Large intestine (tissue), 3 donors: Measurements from ENCODE around the gene CYTH4. TPM values are rescaled to one million over a fixed set of nuclear protein-coding genes. Genes with fewer than 3 reads are reported as not detected.

Experiments used
- DNase-seq, 2 donors: peaks; one replicate each; pipeline versions ENCODE4 v3.0.0 to v3.0.0-alpha.2; 2013
- H3K27ac ChIP-seq: one replicate; pipeline ENCODE4 v1.5.1; 2013; ENCODE audit warnings: low read length
- H3K27me3 ChIP-seq: 2 replicates; pipeline ENCODE4 v1.6.1; 2013; ENCODE audit warnings: low read length; ENCODE audit not compliant: control insufficient read depth, insufficient read depth
- H3K36me3 ChIP-seq: 2 replicates; pipeline ENCODE4 v1.6.1; 2013; ENCODE audit warnings: low read length; ENCODE audit not compliant: control insufficient read depth, insufficient read depth
- H3K4me1 ChIP-seq: one replicate; pipeline ENCODE4 v1.6.1; 2013; ENCODE audit warnings: low read length; ENCODE audit not compliant: control insufficient read depth, insufficient read depth
- H3K4me3 ChIP-seq: one replicate; pipeline ENCODE4 v1.5.1; 2013; ENCODE audit warnings: low read length
- H3K9me3 ChIP-seq: one replicate; pipeline ENCODE4 v1.6.1; 2013; ENCODE audit warnings: mild to moderate bottlenecking, low read depth, low read length, moderate library complexity; ENCODE audit not compliant: control insufficient read depth
- WGBS: methylation state at CpG from one replicate; pipeline ENCODE4 v1.1.5; 2013; ENCODE audit warnings: low lambda C conversion rate; ENCODE audit not compliant: insufficient coverage; 5-methylcytosine and 5-hydroxymethylcytosine counted together
- polyA plus RNA-seq: library from polyadenylated mRNA; unstranded; fragments of 120-200 nt; gene quantifications from one replicate; pipeline ENCODE4 v1.2.1, GENCODE V29; 2013

The CYTH4 gene
- polyA plus RNA-seq, 1 donor = 4.3 TPM

GRCh38 chr22:37302674-37303555 lies 20.6 kb downstream of the CYTH4 start:
- Histone ChIP-seq H3K36me3 (no peaks in the 10 kb centered on the region), H3K4me1 (peaks cover 7% of the 10 kb centered on the region), H3K9me3 (peaks cover 2% of the 10 kb centered on the region), H3K4me3 (no peak overlapping the region), H3K27ac (no peak overlapping the region), H3K27me3 (peaks cover 3% of the 10 kb centered on the region)
- no CpG with 5 or more reads among the region's 31 CpGs for WGBS
- no peak for DNase-seq

DNA sequence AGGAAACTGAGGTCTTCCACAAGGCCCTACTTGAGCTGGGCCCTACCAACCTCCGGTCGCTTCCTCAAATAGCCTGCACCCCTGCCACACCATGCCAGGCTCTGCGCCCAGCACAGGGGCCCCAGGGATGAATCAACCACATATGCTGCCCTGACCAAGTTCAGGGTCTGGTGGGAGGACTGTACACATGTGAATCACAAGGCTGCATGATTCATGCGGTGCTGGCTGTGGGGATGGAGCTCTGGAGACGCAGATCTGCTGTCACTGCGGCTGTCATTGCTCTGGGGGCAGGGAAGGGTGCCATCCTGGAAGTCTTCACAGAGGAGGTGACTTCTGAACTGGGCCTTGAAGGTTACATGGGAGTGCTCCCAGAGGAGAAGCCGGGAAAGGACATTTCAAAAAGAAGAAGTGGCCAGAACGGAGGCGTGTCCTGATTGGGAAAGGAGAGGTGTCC lies 21.5 kb downstream of the CYTH4 start:
- H3K27ac ChIP-seq = no peak overlapping the region
- 100% methylated on average over 1 of the region's 9 CpGs for WGBS
- no peak for DNase-seq
- H3K27me3 ChIP-seq = peaks cover 3% of the 10 kb centered on the region
- H3K4me3 ChIP-seq = no peak overlapping the region
- H3K4me1 ChIP-seq = peaks cover 9% of the 10 kb centered on the region
- no peaks in the 10 kb centered on the region for H3K36me3 ChIP-seq
- peaks cover 2% of the 10 kb centered on the region for H3K9me3 ChIP-seq

DNA sequence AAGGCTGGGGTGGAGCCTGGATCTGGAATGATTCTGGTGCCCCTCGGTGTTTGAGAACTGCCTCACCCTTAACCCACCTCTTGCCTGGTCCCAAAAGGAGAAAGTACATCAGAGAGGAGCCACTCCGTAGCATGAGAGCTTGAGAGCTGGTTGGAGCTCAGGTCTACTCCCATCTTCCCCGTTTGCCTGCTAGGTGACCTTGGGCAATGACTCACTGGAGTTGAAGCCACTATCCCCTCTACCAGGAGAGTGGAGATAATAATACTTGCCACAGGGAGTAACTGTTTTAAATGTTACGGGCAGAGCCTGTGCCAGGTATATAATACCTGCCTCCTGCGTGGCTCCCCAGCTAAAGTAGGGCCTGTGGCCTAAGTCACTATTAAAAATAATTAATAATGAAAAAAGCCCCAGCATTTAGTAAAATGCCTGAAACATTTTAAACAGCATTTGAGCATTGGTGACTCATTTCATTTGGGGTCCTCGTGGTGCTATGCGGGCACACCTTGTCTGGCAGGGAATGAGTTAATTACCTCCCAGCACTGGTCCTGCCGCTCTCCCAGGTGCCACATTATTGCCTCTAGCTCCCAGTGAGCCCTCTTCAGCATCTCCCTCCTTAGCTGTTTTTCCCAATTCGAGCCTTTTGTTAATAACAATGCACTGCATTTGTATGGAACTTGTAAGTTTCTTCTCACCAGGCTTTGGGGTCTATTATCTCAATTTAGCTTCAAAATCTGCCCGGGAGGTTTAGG lies 22.5 kb downstream of the CYTH4 start:
- peaks cover 3% of the 10 kb centered on the region for H3K27me3 ChIP-seq
- H3K9me3 ChIP-seq = peaks cover 2% of the 10 kb centered on the region
- no peaks in the 10 kb centered on the region for H3K36me3 ChIP-seq
- H3K4me1 ChIP-seq = peaks cover 9% of the 10 kb centered on the region
- DNase-seq = no peak
- no CpG with 5 or more reads among the region's 10 CpGs for WGBS
- H3K27ac ChIP-seq = no peak overlapping the region
- H3K4me3 ChIP-seq = no peak overlapping the region

GRCh38 chr22:37305887-37306286 lies 23.6 kb downstream of the CYTH4 start:
- peaks cover 9% of the 10 kb centered on the region for H3K4me1 ChIP-seq
- peaks cover 3% of the 10 kb centered on the region for H3K27me3 ChIP-seq
- no peak overlapping the region for H3K4me3 ChIP-seq
- H3K36me3 ChIP-seq = no peaks in the 10 kb centered on the region
- peaks cover 2% of the 10 kb centered on the region for H3K9me3 ChIP-seq
- WGBS = no CpG with 5 or more reads among the region's 2 CpGs
- no peak for DNase-seq
- H3K27ac ChIP-seq = peak overlapping the region; percentile 40

GRCh38 chr22:37306494-37306829 lies 24.2 kb downstream of the CYTH4 start:
- Histone ChIP-seq H3K4me1 (peaks cover 9% of the 10 kb centered on the region), H3K36me3 (no peaks in the 10 kb centered on the region), H3K27ac (peak overlapping the region; percentile 40), H3K9me3 (peaks cover 2% of the 10 kb centered on the region), H3K27me3 (no peaks in the 10 kb centered on the region), H3K4me3 (no peak overlapping the region)
- no CpG with 5 or more reads among the region's 6 CpGs for WGBS
- DNase-seq = no peak

- WGBS = 100% methylated on average over 1 of the region's 18 CpGs
- H3K4me3 ChIP-seq = no peak overlapping the region
- H3K27me3 ChIP-seq = no peaks in the 10 kb centered on the region
- no peak for DNase-seq
- no peak overlapping the region for H3K27ac ChIP-seq
- no peaks in the 10 kb centered on the region for H3K36me3 ChIP-seq
- no peaks in the 10 kb centered on the region for H3K9me3 ChIP-seq
- H3K4me1 ChIP-seq = peaks cover 9% of the 10 kb centered on the region
These were observed 26.3 kb downstream of the CYTH4 start for GRCh38 chr22:37308385-37309200.

GRCh38 chr22:37309211-37310074 lies 27.1 kb downstream of the CYTH4 start:
- no peaks in the 10 kb centered on the region for H3K27me3 ChIP-seq
- no CpG with 5 or more reads among the region's 26 CpGs for WGBS
- H3K9me3 ChIP-seq = no peaks in the 10 kb centered on the region
- H3K4me3 ChIP-seq = no peak overlapping the region
- H3K27ac ChIP-seq = no peak overlapping the region
- DNase-seq = no peak
- H3K36me3 ChIP-seq = no peaks in the 10 kb centered on the region
- peaks cover 9% of the 10 kb centered on the region for H3K4me1 ChIP-seq

DNA sequence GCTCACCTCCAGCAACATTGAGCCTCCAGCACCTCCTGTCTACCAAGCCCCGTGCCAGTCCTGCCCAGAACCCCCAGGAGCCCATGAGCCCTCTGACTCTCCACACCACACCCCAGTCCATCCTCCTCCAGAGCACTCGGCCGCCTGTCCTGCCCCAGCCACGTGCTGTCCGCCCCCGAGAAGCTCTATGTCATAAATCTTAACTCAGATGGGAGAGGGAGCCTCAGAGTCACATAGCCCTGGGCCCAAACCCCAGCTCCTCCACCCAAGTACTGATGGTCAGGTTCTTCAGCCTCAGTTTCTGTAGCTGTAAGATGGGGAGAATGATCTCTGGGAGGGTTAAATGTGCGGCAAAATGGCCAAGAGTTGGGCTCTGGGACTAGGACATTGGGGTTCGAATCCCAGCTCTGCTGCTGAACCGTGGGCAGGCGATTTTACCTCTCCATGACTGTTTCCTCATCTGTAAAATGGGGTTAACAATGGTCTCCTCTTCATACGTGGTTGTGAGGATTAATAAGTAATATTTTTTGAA lies 27.8 kb downstream of the CYTH4 start:
- no peaks in the 10 kb centered on the region for H3K36me3 ChIP-seq
- no peak overlapping the region for H3K4me3 ChIP-seq
- H3K9me3 ChIP-seq = no peaks in the 10 kb centered on the region
- peaks cover 9% of the 10 kb centered on the region for H3K4me1 ChIP-seq
- DNase-seq = no peak
- H3K27me3 ChIP-seq = no peaks in the 10 kb centered on the region
- H3K27ac ChIP-seq = no peak overlapping the region
- WGBS = 88% methylated on average over 2 of the region's 11 CpGs

GRCh38 chr22:37310815-37311595 lies 28.7 kb downstream of the CYTH4 start:
- no peaks in the 10 kb centered on the region for H3K27me3 ChIP-seq
- WGBS = 60% methylated on average over 2 of the region's 25 CpGs
- H3K9me3 ChIP-seq = no peaks in the 10 kb centered on the region
- H3K4me3 ChIP-seq = no peak overlapping the region
- H3K27ac ChIP-seq = no peak overlapping the region
- H3K4me1 ChIP-seq = peaks cover 9% of the 10 kb centered on the region
- DNase-seq = no peak
- H3K36me3 ChIP-seq = no peaks in the 10 kb centered on the region
